ENCODE data around the gene SBNO2.

- TF ChIP-seq, protein P1, sequence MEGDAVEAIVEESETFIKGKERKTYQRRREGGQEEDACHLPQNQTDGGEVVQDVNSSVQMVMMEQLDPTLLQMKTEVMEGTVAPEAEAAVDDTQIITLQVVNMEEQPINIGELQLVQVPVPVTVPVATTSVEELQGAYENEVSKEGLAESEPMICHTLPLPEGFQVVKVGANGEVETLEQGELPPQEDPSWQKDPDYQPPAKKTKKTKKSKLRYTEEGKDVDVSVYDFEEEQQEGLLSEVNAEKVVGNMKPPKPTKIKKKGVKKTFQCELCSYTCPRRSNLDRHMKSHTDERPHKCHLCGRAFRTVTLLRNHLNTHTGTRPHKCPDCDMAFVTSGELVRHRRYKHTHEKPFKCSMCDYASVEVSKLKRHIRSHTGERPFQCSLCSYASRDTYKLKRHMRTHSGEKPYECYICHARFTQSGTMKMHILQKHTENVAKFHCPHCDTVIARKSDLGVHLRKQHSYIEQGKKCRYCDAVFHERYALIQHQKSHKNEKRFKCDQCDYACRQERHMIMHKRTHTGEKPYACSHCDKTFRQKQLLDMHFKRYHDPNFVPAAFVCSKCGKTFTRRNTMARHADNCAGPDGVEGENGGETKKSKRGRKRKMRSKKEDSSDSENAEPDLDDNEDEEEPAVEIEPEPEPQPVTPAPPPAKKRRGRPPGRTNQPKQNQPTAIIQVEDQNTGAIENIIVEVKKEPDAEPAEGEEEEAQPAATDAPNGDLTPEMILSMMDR (IDR thresholded peaks at IDR 0.05): no peak
- TF ChIP-seq EP300 (IDR thresholded peaks at IDR 0.05): no peak
- no peak for TF ChIP-seq POLR2A (IDR thresholded peaks at IDR 0.05)
Measured at GRCh38 chr19:1081301-1082164, 92.5 kb downstream of the SBNO2 start.
